HL-60 (cell line): Measurements from ENCODE around the gene CPNE4.

Experiments
- CTCF ChIP-seq: IDR thresholded peaks from one replicate; pipeline ENCODE4 v1.5.1; 2011; ENCODE audit warnings: low read length, control low read depth, inconsistent platforms; ENCODE audit not compliant: insufficient read depth
- GABPA ChIP-seq: IDR thresholded peaks from 2 replicates; pipeline ENCODE4 v1.6.1; 2012; ENCODE audit warnings: low read depth
- POLR2AphosphoS5 ChIP-seq: IDR thresholded peaks from 2 replicates; pipeline ENCODE4 v1.6.1; 2012; ENCODE audit warnings: low read depth

- no peak for TF ChIP-seq CTCF
- no peak for TF ChIP-seq POLR2AphosphoS5
- TF ChIP-seq GABPA, result no peak
Measured at GRCh38 chr3:131503320-131503635, 531.5 kb downstream of the CPNE4 start.
